Colonic mucosa (tissue), 4 donors: ENCODE measurements around the gene ZNF519. TPM values are rescaled to one million over a fixed set of nuclear protein-coding genes. Genes with fewer than 3 reads are reported as not detected.
A peak's percentile ranks its signal among the peaks of the same experiment; 100 is the strongest.
"Not testable (repeated sequence)": the region's sequence is repeated elsewhere in the genome, so short reads cannot be mapped to it uniquely, and the experiment has no call there.

Experiments used
- DNase-seq: peaks from one replicate; pipeline ENCODE4 v3.0.0-alpha.2; 2020
- H3K27ac ChIP-seq: fragments of 200-600 bp; one replicate; pipeline ENCODE4 v1.8.0; 2021
- H3K27me3 ChIP-seq: fragments of 200-600 bp; one replicate; pipeline ENCODE4 v1.8.0; 2021
- H3K36me3 ChIP-seq: fragments of 200-600 bp; one replicate; pipeline ENCODE4 v1.8.0; 2021
- H3K4me1 ChIP-seq: fragments of 200-600 bp; one replicate; pipeline ENCODE4 v1.8.0; 2021; ENCODE audit warnings: mild to moderate bottlenecking
- H3K4me3 ChIP-seq: fragments of 200-600 bp; one replicate; pipeline ENCODE4 v1.8.0; 2021
- H3K9ac ChIP-seq, 2 donors: one replicate each; pipeline ENCODE4 v1.7.0; 2013; ENCODE audit warnings: control low read depth in 2 of 2, low read depth in 2 of 2, low read length in 2 of 2
- H3K9me3 ChIP-seq: fragments of 200-600 bp; one replicate; pipeline ENCODE4 v1.8.0; 2021
- CTCF ChIP-seq: fragments of 200-600 bp; IDR thresholded peaks from one replicate; pipeline ENCODE4 v1.8.0; 2022; ENCODE audit warnings: antibody characterized with exemption, mild to moderate bottlenecking
- intact Hi-C: fragments of 100-400 bp; cut with DNase I; formaldehyde crosslinking; loops from one replicate; pipeline ENCODE4 v1.14.1; 2022
- total RNA-seq, 2 donors: library from RNA; stranded (reverse); fragmentation: NEBNext Ultra II Directional in 1 of 2; extraction: Animal tissue kit (Norgen Biotek cat#: 25700) in 1 of 2; gene quantifications; one replicate each; pipeline ENCODE4 v1.2.1, GENCODE V29; 2021
- donor health status: healthy.
- donor health status: DM: no; HTN: no; CAD: no.
- donor health status: DM: no; HTN: no; CAD: no.

Gene ZNF519
- 1 to 10 TPM; 2.8 to 8.9 TPM for total RNA-seq

- H3K9me3 ChIP-seq, intact Hi-C loops, H3K27ac ChIP-seq, H3K36me3 ChIP-seq, H3K27me3 ChIP-seq, H3K4me1 ChIP-seq: not testable (repeated sequence)
- Histone ChIP-seq H3K4me3 (peak within 1 kb of the TSS; percentile 54), H3K9ac (peak within 1 kb of the TSS; percentile 19 to 66)
- DNase-seq, result peak; percentile 94
Measured at GRCh38 chr18:14132271-14132700, at the start of gene ZNF519. Gene ZNF519, minus strand, starts transcription at chr18:14132435. Its CDS starts 158 bp downstream, at chr18:14132277.

- intact Hi-C loops, result no loop called here
- Histone ChIP-seq H3K4me3 (peak overlapping the region; percentile 45), H3K27ac (no peak overlapping the region), H3K4me1 (no peaks in the 10 kb centered on the region), H3K27me3 (no peaks in the 10 kb centered on the region), H3K9me3 (no peaks in the 10 kb centered on the region), H3K36me3 (no peaks in the 10 kb centered on the region), H3K9ac (no peak overlapping the region)
- DNase-seq, result no peak
- TF ChIP-seq CTCF, result no peak
Measured at GRCh38 chr18:14179306-14179705, 47.1 kb upstream of the ZNF519 start.

- H3K27ac ChIP-seq, H3K9ac ChIP-seq, intact Hi-C loops, H3K36me3 ChIP-seq, H3K4me1 ChIP-seq, H3K27me3 ChIP-seq, H3K9me3 ChIP-seq: not testable (repeated sequence)
- peak; percentile 80 for DNase-seq
- peak; percentile 36 for TF ChIP-seq CTCF
- peak overlapping the region; percentile 45 for H3K4me3 ChIP-seq
Measured at GRCh38 chr18:14178321-14179196, 46.3 kb upstream of the ZNF519 start.

GRCh38 chr18:14177540-14178320 is 45.5 kb upstream of the ZNF519 start:
- intact Hi-C loops, H3K36me3 ChIP-seq, H3K4me1 ChIP-seq, H3K4me3 ChIP-seq, DNase-seq, H3K27me3 ChIP-seq, H3K27ac ChIP-seq, H3K9ac ChIP-seq, H3K9me3 ChIP-seq: not testable (repeated sequence)

GRCh38 chr18:14175404-14175803 is 43.2 kb upstream of the ZNF519 start:
- H3K36me3 ChIP-seq, H3K4me3 ChIP-seq, DNase-seq, H3K27ac ChIP-seq, H3K27me3 ChIP-seq, H3K9me3 ChIP-seq, H3K4me1 ChIP-seq, H3K9ac ChIP-seq, intact Hi-C loops: not testable (repeated sequence)

- TF ChIP-seq CTCF, result no peak
- intact Hi-C loops, result no loop called here
- Histone ChIP-seq H3K4me1 (no peaks in the 10 kb centered on the region), H3K27ac (no peak overlapping the region), H3K27me3 (no peaks in the 10 kb centered on the region), H3K9ac (no peak overlapping the region), H3K9me3 (no peaks in the 10 kb centered on the region), H3K4me3 (no peak overlapping the region), H3K36me3 (no peaks in the 10 kb centered on the region)
- no peak for DNase-seq
Measured at GRCh38 chr18:14174706-14175085, 42.5 kb upstream of the ZNF519 start.

GRCh38 chr18:14174002-14174705 is 41.9 kb upstream of the ZNF519 start:
- H3K4me1 ChIP-seq, H3K36me3 ChIP-seq, intact Hi-C loops, H3K9me3 ChIP-seq, H3K4me3 ChIP-seq, H3K27ac ChIP-seq, H3K27me3 ChIP-seq, H3K9ac ChIP-seq, DNase-seq: not testable (repeated sequence)

GRCh38 chr18:14173116-14173951 is 41.1 kb upstream of the ZNF519 start:
- H3K27ac ChIP-seq, H3K36me3 ChIP-seq, H3K4me1 ChIP-seq, H3K9me3 ChIP-seq, H3K4me3 ChIP-seq, H3K27me3 ChIP-seq, H3K9ac ChIP-seq, intact Hi-C loops, DNase-seq: not testable (repeated sequence)
